ENCODE measurements around the gene MTMR10. TPM values are rescaled to one million over a fixed set of nuclear protein-coding genes. Genes with fewer than 3 reads are reported as not detected.

Gene MTMR10
- total RNA-seq, 1 experiment from 2014 or later = 23.2 TPM

DNA sequence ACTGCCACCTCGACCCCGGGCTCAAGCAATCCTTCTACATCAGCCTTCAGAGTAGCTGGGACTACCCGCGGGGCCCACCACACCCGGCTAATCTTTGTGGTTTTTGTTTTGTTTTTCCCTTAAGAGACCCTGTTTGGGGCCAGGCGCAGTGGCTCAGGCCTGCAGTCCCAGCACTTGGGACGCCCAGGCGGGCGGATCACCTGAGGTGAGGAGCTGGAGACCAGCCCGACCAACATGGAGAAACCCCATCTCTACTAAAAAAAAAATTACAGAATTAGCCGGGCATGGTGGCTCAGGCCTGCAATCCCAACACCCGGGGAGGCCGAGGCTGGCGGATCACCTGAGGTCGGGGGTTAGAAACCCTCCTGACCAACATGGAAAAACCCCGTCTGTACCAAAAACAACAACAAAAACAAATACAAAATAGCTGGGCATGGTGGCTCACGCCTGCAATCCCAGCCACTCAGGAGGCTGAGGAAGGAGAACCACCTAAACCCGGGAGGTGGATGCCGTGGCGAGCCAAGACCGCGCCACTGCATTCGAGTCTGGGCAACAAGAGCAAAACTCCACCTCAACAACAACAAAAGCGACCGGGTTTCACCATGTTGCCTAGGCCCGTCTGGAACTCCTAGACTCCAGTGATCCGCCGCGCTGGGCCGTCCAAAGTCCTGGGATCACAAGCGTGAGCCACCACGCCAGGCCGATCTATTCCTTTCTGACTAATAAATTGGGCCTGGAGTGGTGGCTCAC is 95.8 kb downstream of the MTMR10 start:
- H3K27me3 ChIP-seq (ENCODE audit: insufficient read depth, low read length) = no peaks in the 10 kb centered on the region
- H4K8ac ChIP-seq (replicated peaks; ENCODE audit: insufficient read length, low read depth, low read length) = no peak overlapping the region
- no peak overlapping the region for H3K27ac ChIP-seq (ENCODE audit: insufficient read length, low read depth, low read length)
- no peak for TF ChIP-seq CTCF (conservative IDR thresholded peaks at IDR 0.05)
- no peaks in the 10 kb centered on the region for H4K20me1 ChIP-seq (ENCODE audit: control insufficient read depth, insufficient read depth, insufficient read length)
- DNase-seq = no peak
- no peak overlapping the region for H3K23ac ChIP-seq (ENCODE audit: insufficient read length, low read depth, low read length)
- no peak overlapping the region for H3K14ac ChIP-seq (ENCODE audit: insufficient read depth, low read length)
- no peaks in the 10 kb centered on the region for H3K4me1 ChIP-seq (ENCODE audit: insufficient read depth, low read length)
- H3K18ac ChIP-seq (ENCODE audit: insufficient read length, low read depth, low read length) = no peak overlapping the region
- no peak overlapping the region for H2BK20ac ChIP-seq (ENCODE audit: low read depth, low read length, poor library complexity, severe bottlenecking)
- no peak overlapping the region for H4K91ac ChIP-seq (ENCODE audit: insufficient read length, low read depth, low read length)
- Mint-ChIP-seq H3K4me3 (no peak overlapping the region), H3K36me3 (ENCODE audit: insufficient read depth in 1 of 3, low read depth in 3 of 3) (no peaks in the 10 kb centered on the region), H3K9me3 (no peaks in the 10 kb centered on the region; a peak in 1 of 5 replicates), H3K4me1 (peaks cover 12% of the 10 kb centered on the region in 2 experiments), H3K27me3 (ENCODE audit: low read depth) (no peaks in the 10 kb centered on the region), H3K27ac (peak overlapping the region in 1 of 3 experiments; percentile 72; a peak in 1 of 7 replicates)
- no peak overlapping the region for H4K5ac ChIP-seq (ENCODE audit: insufficient read length, low read depth, low read length)
- no peak overlapping the region for H2BK5ac ChIP-seq (ENCODE audit: insufficient read length, low read length)
- H3K4me2 ChIP-seq (ENCODE audit: insufficient read depth, insufficient read length, low read length) = no peak overlapping the region
- H2BK12ac ChIP-seq (ENCODE audit: insufficient read length, low read depth, low read length) = no peak overlapping the region
- no peak overlapping the region for H2BK120ac ChIP-seq (ENCODE audit: low read depth, low read length, poor library complexity, severe bottlenecking)
- H3K79me1 ChIP-seq (ENCODE audit: insufficient read depth, low read depth, low read length, poor library complexity, severe bottlenecking) = no peaks in the 10 kb centered on the region
- no peaks in the 10 kb centered on the region for H3K79me2 ChIP-seq (ENCODE audit: insufficient read depth, low read length)
- H3K4ac ChIP-seq (ENCODE audit: low read depth, low read length) = no peak overlapping the region
- no peak overlapping the region for H3K56ac ChIP-seq (ENCODE audit: insufficient read length, low read depth, low read length)
- no peaks in the 10 kb centered on the region for H3K23me2 ChIP-seq (ENCODE audit: insufficient read length, low read depth, low read length, poor library complexity, severe bottlenecking)
- no peak overlapping the region for H2AFZ ChIP-seq (ENCODE audit: low read length)
- H3K9me3 ChIP-seq (ENCODE audit: control insufficient read depth, low read depth, low read length) = no peaks in the 10 kb centered on the region
- H3K9ac ChIP-seq (ENCODE audit: extremely low read depth, insufficient read length, low read length) = no peak overlapping the region
- WGBS (ENCODE audit: extremely low coverage, insufficient read length, low lambda C conversion rate) = no CpG with 5 or more reads among the region's 33 CpGs
- H3T11ph ChIP-seq (ENCODE audit: low read length) = no peak overlapping the region
- no peak overlapping the region for H2BK15ac ChIP-seq (ENCODE audit: low read depth, low read length)
- H2AK5ac ChIP-seq (ENCODE audit: insufficient read length, low read length) = no peak overlapping the region

All from H9 (cell line).